ENCODE data around the gene RIMS3.

GRCh38 chr1:40694353-40694874 lies 28.9 kb upstream of the RIMS3 start:
- TF ChIP-seq CTCF (IDR thresholded peaks at IDR 0.05 in 2 of 3, conservative IDR thresholded peaks at IDR 0.05 in 1 of 3; ENCODE audit: borderline replicate concordance in 1 of 3, insufficient read depth in 1 of 3, low read depth in 2 of 3, low read length in 2 of 3) (no peak), JUND (IDR thresholded peaks at IDR 0.05) (no peak)

Data from HCT116 (cell line).